ENCODE results near the gene KCNQ1.

DNA sequence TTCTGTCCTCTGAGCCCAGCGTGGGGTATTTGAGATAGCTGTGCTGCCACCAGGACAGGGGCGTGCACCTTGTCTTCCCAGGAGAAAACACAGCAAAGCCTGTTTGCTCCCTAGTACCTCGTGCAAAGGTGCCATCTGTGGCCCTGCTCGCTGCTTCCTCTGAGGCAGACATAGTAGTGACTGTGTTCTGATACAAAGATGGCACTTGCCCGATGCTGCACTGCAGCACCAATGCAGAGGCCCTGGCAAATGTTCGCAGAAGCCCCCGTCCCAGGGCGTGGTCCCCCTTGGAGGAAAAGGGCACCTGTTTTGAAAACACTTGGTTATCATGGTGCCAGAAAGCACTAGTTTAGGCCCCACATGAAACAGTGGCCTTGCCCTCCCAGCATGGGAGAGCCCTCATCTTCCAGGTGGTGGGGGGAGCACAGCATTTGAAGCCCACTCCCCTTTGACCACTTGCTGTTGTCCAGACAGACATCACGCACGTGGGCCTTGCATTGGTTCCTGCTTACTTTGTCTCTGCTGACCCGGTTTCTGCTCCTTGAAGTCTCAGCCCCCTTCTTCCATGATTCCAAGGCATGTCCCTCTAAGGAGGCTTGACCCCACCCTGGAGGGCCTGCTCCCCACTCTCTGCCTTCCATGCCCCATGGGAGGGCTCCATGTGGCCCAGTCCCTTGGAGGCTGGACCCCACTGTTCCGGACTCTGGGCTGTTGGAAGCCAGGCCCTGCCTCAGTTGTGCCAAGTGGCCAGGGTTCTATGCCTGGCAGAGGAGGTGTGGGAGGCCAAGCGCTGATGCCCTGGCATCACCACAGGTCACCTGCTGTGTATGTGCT is 145.5 kb downstream of the KCNQ1 start:
- TF ChIP-seq, protein P1, sequence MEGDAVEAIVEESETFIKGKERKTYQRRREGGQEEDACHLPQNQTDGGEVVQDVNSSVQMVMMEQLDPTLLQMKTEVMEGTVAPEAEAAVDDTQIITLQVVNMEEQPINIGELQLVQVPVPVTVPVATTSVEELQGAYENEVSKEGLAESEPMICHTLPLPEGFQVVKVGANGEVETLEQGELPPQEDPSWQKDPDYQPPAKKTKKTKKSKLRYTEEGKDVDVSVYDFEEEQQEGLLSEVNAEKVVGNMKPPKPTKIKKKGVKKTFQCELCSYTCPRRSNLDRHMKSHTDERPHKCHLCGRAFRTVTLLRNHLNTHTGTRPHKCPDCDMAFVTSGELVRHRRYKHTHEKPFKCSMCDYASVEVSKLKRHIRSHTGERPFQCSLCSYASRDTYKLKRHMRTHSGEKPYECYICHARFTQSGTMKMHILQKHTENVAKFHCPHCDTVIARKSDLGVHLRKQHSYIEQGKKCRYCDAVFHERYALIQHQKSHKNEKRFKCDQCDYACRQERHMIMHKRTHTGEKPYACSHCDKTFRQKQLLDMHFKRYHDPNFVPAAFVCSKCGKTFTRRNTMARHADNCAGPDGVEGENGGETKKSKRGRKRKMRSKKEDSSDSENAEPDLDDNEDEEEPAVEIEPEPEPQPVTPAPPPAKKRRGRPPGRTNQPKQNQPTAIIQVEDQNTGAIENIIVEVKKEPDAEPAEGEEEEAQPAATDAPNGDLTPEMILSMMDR (IDR thresholded peaks at IDR 0.05): no peak
- no peak for TF ChIP-seq POLR2AphosphoS5 (IDR thresholded peaks at IDR 0.05)
- TF ChIP-seq POLR2A (IDR thresholded peaks at IDR 0.05): no peak

Measured in upper lobe of left lung (tissue), 4 donors.